Hematopoietic multipotent progenitor cell treated with erythropoietin and hydrocortisone succinate and interleukin-3 and kit ligand, for 15 days (in vitro differentiated cells): ENCODE results near the gene EMILIN3.
"Not testable (repeated sequence)": the region's sequence is repeated elsewhere in the genome, so short reads cannot be mapped to it uniquely, and the experiment has no call there.

ENCODE experiments used
- DNase-seq: peaks from one replicate; pipeline ENCODE4 v3.0.0-alpha.2; 2015; ENCODE audit warnings: low spot score

The EMILIN3 gene

DNA sequence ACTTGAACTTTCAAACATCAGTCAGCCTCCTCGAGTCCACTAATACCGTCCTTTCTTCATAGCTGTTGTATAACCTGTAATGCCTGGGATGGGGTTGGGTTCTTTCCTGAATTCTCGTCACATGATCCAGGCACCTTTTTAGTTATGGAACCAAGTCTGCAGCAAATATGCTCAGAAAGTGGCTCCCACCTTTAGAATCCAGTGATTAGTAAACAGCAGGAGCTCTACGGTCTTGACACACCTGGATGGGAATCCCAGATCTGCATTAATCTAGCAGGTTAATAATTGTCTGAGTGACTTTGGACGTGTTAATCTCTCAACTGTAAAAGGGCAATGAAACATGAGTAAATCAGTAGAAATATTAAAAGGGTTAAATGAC, 48.4 kb downstream of the EMILIN3 start:
- no peak for DNase-seq

DNA sequence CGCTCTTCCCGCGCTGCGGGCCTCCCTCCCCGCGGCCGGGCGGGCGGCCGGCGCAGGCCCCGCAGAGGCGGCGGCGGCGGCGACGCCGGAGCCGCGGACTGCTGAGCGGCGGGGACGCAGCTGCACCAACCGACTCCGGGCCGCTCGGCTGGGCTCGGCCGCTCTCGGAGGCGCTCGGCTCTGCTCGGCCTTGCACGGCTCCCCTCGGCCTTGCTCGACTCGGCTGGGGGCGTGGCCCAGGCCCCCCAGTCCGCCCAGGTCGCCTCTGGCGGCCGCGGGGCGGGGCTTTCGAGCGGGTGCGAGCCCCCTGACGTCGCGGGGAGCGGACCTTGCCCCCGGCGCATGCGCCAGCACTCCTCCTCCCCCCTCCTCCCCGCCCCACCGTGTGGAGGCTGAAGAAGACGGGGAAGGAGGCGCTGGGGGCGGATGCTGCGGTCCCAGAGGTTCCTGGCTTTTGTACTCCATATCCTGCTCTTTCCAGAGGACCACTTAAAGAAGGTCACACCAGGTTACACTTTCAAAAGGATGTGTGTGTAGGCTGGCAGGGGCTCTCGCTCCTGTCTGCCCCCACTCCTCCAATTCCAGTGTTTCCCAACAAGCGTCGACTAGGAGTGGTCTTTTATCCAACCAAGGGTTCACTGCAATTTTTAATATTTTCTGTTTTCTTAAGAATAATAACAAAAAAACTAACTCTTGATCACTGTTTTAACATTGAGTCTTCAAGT, 48.9 kb downstream of the EMILIN3 start, which contains the start of gene ZHX3:
ZHX3 (minus strand) TSS at position 186 of the 725 bp plus-strand sequence. CDS start 112,815 bp downstream, outside the sequence.
- DNase-seq, result peak; percentile 89

- DNase-seq, result peak; percentile 62
These were observed 49.7 kb downstream of the EMILIN3 start for GRCh38 chr20:41316602-41317545.

- DNase-seq, result no peak
These were observed 50.6 kb downstream of the EMILIN3 start for GRCh38 chr20:41316051-41316450.

DNA sequence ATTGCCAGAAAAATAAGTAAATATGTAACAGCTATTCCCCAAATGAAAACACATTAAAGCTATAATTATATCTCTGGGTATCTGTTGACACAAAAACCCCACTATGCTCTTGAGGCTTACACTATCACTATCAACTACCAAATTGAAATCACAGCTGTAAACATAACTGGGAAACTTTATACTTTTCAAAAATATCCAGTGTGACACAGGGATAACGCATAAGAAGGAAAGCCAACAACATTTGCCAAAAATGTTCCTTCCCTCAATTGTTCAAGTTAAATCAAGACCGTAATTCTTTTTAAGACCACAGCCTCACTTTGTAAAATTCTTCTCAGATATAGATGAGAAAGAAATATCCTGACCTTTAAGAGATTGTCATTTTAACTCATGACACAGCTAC, 52.2 kb downstream of the EMILIN3 start:
- DNase-seq, result no peak

- DNase-seq, result not testable (repeated sequence)
These were observed 54.6 kb downstream of the EMILIN3 start for GRCh38 chr20:41312009-41312408.
